NB4 (cell line): Measurements from ENCODE around the gene NTM.

Experiments used
- CTCF ChIP-seq: IDR thresholded peaks from one replicate; pipeline ENCODE4 v1.5.1; 2012; ENCODE audit warnings: low read depth, low read length
- MYC ChIP-seq: IDR thresholded peaks from 2 replicates; pipeline ENCODE4 v1.6.1; 2011; ENCODE audit warnings: low read depth, low read length
- POLR2A ChIP-seq: IDR thresholded peaks from 2 replicates; pipeline ENCODE4 v1.6.1; 2011; ENCODE audit warnings: mild to moderate bottlenecking; ENCODE audit not compliant: insufficient read length; ENCODE audit errors: extremely low read depth
- TF ChIP-seq, protein P1 (sequence below): IDR thresholded peaks from 2 replicates; pipeline ENCODE4 v1.6.1; 2011; ENCODE audit warnings: low read depth, low read length

- TF ChIP-seq CTCF (no peak), POLR2A (no peak), MYC (no peak)
- TF ChIP-seq, protein P1, sequence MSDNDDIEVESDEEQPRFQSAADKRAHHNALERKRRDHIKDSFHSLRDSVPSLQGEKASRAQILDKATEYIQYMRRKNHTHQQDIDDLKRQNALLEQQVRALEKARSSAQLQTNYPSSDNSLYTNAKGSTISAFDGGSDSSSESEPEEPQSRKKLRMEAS, result no peak
Measured at GRCh38 chr11:131822506-131822905, 452.1 kb downstream of the NTM start.
